GM23248 (cell line): ENCODE results near the gene NDUFS1.
"Not testable (repeated sequence)": the region's sequence is repeated elsewhere in the genome, so short reads cannot be mapped to it uniquely, and the experiment has no call there.

Experiments used
- EZH2 ChIP-seq: fragments of 200-600 bp; sonication (generic); IDR thresholded peaks from 2 replicates; pipeline ENCODE4 v1.6.1; 2018; ENCODE audit warnings: antibody characterized with exemption, mild to moderate bottlenecking; ENCODE audit not compliant: insufficient read depth, poor library complexity, severe bottlenecking
- EZH2phosphoT487 ChIP-seq: fragments of 200-600 bp; sonication (generic); IDR thresholded peaks from 2 replicates; pipeline ENCODE4 v1.6.1; 2018; ENCODE audit warnings: antibody characterized with exemption, moderate library complexity, mild to moderate bottlenecking, low read depth; ENCODE audit not compliant: insufficient read depth

- not testable (repeated sequence) for TF ChIP-seq EZH2phosphoT487, EZH2
Measured at GRCh38 chr2:206168230-206168629, 9.0 kb upstream of the NDUFS1 start.
